Neural progenitor cell (in vitro differentiated cells): ENCODE results near the gene RDM1.

Source experiments
- CTCF ChIP-seq: fragments of 200-600 bp; sonication (generic); IDR thresholded peaks from 2 replicates; pipeline ENCODE4 v1.5.1; 2017; ENCODE audit warnings: antibody characterized with exemption, mild to moderate bottlenecking
- EZH2 ChIP-seq: fragments of 200-600 bp; sonication (generic); IDR thresholded peaks from 2 replicates; pipeline ENCODE4 v1.6.1; 2017; ENCODE audit warnings: antibody characterized with exemption, mild to moderate bottlenecking, moderate library complexity

- TF ChIP-seq CTCF = no peak
- no peak for TF ChIP-seq EZH2
Observed at GRCh38 chr17:35892091-35893035, 38.2 kb downstream of the RDM1 start.
